GM12891 (cell line): ENCODE measurements around the gene OVAAL.

Experiments
- POLR2A ChIP-seq: IDR thresholded peaks from 2 replicates; pipeline ENCODE4 v1.6.1; 2011; ENCODE audit warnings: low read depth, low read length, control low read depth
- POLR2AphosphoS5 ChIP-seq: IDR thresholded peaks from 2 replicates; pipeline ENCODE4 v1.6.1; 2011; ENCODE audit warnings: low read depth, low read length, control low read depth
- TAF1 ChIP-seq: IDR thresholded peaks from 2 replicates; pipeline ENCODE4 v1.6.1; 2011; ENCODE audit warnings: low read depth, low read length, control low read depth

GRCh38 chr1:180519846-180520245 lies 38.9 kb upstream of the OVAAL start:
- TF ChIP-seq POLR2AphosphoS5 = no peak
- no peak for TF ChIP-seq POLR2A
- TF ChIP-seq TAF1 = no peak
